Measurements from ENCODE around the gene SYNPR. TPM values are rescaled to one million over a fixed set of nuclear protein-coding genes. Genes with fewer than 3 reads are reported as not detected.

The SYNPR gene
- total RNA-seq, 2 donors from 2014 or later, result 2.7 to 8.3 TPM

GRCh38 chr3:63264716-63265115, 13.4 kb upstream of the SYNPR start:
- no peak for DNase-seq (ENCODE audit: low spot score)
- Histone ChIP-seq H3K9me3 (no peaks in the 10 kb centered on the region), H3K4me3 (no peak overlapping the region), H3K4me1 (no peaks in the 10 kb centered on the region), H3K27ac (no peak overlapping the region), H3K27me3 (no peaks in the 10 kb centered on the region), H3K36me3 (no peaks in the 10 kb centered on the region)
- no peak for TF ChIP-seq CTCF (IDR thresholded peaks at IDR 0.05)

DNA sequence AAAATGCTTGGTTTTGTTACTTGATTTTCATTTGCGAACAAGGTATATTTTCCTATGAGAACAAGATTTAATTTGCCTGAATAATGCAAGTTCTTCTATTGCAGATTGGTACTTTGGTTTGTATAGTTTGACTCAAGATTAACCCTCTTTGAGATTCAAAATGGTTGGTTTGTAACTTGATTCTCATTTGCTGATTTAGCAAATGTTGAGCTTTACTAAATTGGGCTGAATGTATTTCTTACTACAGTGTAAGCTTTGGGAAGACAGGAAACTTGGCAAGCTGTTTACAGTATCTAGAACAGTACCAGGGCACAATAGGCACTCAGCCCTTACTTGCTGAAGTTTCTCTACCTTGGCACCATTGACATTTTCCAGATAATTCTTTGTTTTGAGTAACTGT, 3.7 kb upstream of the SYNPR start:
- no peak for TF ChIP-seq CTCF (IDR thresholded peaks at IDR 0.05)
- Histone ChIP-seq H3K27ac (no peak overlapping the region), H3K4me1 (peaks cover 0 to 14% of the 10 kb centered on the region in 2 donors), H3K4me3 (no peak overlapping the region), H3K27me3 (peaks cover 0 to 8% of the 10 kb centered on the region in 2 donors), H3K36me3 (no peaks in the 10 kb centered on the region), H3K9me3 (peaks cover 0 to 3% of the 10 kb centered on the region in 2 donors)
- DNase-seq (ENCODE audit: low spot score), result no peak

- TF ChIP-seq CTCF (IDR thresholded peaks at IDR 0.05), result no peak
- Histone ChIP-seq H3K27ac (no peak overlapping the region), H3K27me3 (peaks cover 0 to 8% of the 10 kb centered on the region in 2 donors), H3K4me1 (peaks cover 0 to 14% of the 10 kb centered on the region in 2 donors), H3K36me3 (no peaks in the 10 kb centered on the region), H3K4me3 (no peak overlapping the region), H3K9me3 (peaks cover 0 to 3% of the 10 kb centered on the region in 2 donors)
- no peak for DNase-seq (ENCODE audit: low spot score)
These were observed 1.1 kb downstream of the SYNPR start for GRCh38 chr3:63279005-63279841.

- Histone ChIP-seq H3K4me3 (no peak overlapping the region), H3K36me3 (no peaks in the 10 kb centered on the region), H3K27ac (no peak overlapping the region), H3K9me3 (no peaks in the 10 kb centered on the region), H3K4me1 (no peaks in the 10 kb centered on the region), H3K27me3 (no peaks in the 10 kb centered on the region)
- no peak for DNase-seq (ENCODE audit: low spot score)
- TF ChIP-seq CTCF (IDR thresholded peaks at IDR 0.05), result no peak
These were observed 9.5 kb downstream of the SYNPR start for GRCh38 chr3:63287610-63288009.

- no peak for TF ChIP-seq CTCF (IDR thresholded peaks at IDR 0.05)
- Histone ChIP-seq H3K27ac (no peak overlapping the region), H3K4me3 (no peak overlapping the region), H3K27me3 (no peaks in the 10 kb centered on the region), H3K36me3 (no peaks in the 10 kb centered on the region), H3K4me1 (no peaks in the 10 kb centered on the region), H3K9me3 (no peaks in the 10 kb centered on the region)
- no peak for DNase-seq (ENCODE audit: low spot score)
These were observed 12.6 kb downstream of the SYNPR start for GRCh38 chr3:63290686-63291085.

Data from right atrium auricular region (tissue), 2 donors.